ENCODE data around the gene HFE. TPM values are rescaled to one million over a fixed set of nuclear protein-coding genes. Genes with fewer than 3 reads are reported as not detected.

HFE gene
- total and polyA plus RNA-seq, 2 of the 13 experiments (the other 11 are each of a cell fraction or from before 2014, with no cell fraction given): 3.7 to 6.3 TPM

DNA sequence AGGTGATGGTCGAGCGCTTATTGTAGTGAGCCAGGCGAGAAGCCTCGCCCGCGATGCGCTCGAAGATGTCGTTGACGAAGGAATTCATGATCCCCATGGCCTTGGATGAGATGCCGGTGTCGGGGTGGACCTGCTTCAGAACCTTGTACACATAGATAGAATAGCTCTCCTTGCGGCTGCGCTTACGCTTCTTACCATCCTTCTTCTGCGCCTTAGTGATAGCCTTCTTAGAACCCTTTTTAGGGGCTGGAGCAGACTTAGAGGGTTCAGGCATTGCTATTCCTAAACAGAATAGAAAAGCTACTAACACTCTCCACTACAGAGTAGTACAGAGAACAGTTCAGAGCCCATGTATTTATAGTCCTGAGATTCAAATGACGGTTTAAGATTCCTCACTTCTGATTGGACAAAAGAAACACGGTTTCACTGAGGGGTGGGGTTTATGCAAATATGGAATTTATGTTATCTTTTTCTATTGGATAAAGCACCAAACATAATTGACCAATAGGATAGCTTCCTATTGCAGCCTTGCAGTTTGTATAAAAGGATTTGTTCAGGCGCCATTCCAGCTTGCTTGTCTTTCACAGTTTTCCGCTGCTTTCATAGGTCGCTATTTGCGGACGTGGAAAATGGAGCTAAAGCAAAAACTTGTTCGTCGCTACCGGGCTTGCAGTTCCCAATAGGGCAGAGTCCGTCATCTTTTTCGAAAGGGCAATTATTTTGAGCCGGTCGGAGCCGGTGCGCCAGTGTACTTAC lies 43.7 kb upstream of the HFE start (continued):
- TF ChIP-seq, protein P1, sequence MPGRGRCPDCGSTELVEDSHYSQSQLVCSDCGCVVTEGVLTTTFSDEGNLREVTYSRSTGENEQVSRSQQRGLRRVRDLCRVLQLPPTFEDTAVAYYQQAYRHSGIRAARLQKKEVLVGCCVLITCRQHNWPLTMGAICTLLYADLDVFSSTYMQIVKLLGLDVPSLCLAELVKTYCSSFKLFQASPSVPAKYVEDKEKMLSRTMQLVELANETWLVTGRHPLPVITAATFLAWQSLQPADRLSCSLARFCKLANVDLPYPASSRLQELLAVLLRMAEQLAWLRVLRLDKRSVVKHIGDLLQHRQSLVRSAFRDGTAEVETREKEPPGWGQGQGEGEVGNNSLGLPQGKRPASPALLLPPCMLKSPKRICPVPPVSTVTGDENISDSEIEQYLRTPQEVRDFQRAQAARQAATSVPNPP (CRISPR knock-in tag; IDR thresholded peaks at IDR 0.05): no peak
- TF ChIP-seq U2AF2 (IDR thresholded peaks at IDR 0.05; ENCODE audit: low read depth, low read length) (no peak), ZBTB20 (CRISPR knock-in tag; IDR thresholded peaks at IDR 0.05; ENCODE audit: borderline replicate concordance, low read depth) (0 out of 2 replicates have a peak, but pooled peaks have one; percentile 12), FOSL2 (CRISPR knock-in tag; IDR thresholded peaks at IDR 0.05) (no peak), KDM3A (CRISPR knock-in tag; IDR thresholded peaks at IDR 0.05; ENCODE audit: low read depth) (no peak), ATAD3A (CRISPR knock-in tag; IDR thresholded peaks at IDR 0.05) (0 out of 2 replicates have a peak, but pooled peaks have one; percentile 23), POGZ (CRISPR knock-in tag; IDR thresholded peaks at IDR 0.05) (peak; percentile 67), ZNF709 (CRISPR knock-in tag; IDR thresholded peaks at IDR 0.05) (no peak), ZFP82 (CRISPR knock-in tag; IDR thresholded peaks at IDR 0.05; ENCODE audit: borderline replicate concordance) (no peak), ESRRA (CRISPR knock-in tag; IDR thresholded peaks at IDR 0.05; ENCODE audit: low read depth) (0 out of 2 replicates have a peak, but pooled peaks have one; percentile 27), ZNF263 (CRISPR knock-in tag; IDR thresholded peaks at IDR 0.05) (no peak), BRD4 (CRISPR knock-in tag; IDR thresholded peaks at IDR 0.05) (0 out of 2 replicates have a peak, but pooled peaks have one; percentile 26), SSRP1 (CRISPR knock-in tag; IDR thresholded peaks at IDR 0.05) (no peak), ZSCAN21 (CRISPR knock-in tag; IDR thresholded peaks at IDR 0.05; ENCODE audit: borderline replicate concordance) (no peak), TEAD2 (CRISPR knock-in tag; IDR thresholded peaks at IDR 0.05) (no peak)
- TF ChIP-seq, protein P2, sequence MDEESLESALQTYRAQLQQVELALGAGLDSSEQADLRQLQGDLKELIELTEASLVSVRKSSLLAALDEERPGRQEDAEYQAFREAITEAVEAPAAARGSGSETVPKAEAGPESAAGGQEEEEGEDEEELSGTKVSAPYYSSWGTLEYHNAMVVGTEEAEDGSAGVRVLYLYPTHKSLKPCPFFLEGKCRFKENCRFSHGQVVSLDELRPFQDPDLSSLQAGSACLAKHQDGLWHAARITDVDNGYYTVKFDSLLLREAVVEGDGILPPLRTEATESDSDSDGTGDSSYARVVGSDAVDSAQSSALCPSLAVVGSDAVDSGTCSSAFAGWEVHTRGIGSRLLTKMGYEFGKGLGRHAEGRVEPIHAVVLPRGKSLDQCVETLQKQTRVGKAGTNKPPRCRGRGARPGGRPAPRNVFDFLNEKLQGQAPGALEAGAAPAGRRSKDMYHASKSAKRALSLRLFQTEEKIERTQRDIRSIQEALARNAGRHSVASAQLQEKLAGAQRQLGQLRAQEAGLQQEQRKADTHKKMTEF (CRISPR knock-in tag; IDR thresholded peaks at IDR 0.05): peak; percentile 49
- TF ChIP-seq, protein P3, sequence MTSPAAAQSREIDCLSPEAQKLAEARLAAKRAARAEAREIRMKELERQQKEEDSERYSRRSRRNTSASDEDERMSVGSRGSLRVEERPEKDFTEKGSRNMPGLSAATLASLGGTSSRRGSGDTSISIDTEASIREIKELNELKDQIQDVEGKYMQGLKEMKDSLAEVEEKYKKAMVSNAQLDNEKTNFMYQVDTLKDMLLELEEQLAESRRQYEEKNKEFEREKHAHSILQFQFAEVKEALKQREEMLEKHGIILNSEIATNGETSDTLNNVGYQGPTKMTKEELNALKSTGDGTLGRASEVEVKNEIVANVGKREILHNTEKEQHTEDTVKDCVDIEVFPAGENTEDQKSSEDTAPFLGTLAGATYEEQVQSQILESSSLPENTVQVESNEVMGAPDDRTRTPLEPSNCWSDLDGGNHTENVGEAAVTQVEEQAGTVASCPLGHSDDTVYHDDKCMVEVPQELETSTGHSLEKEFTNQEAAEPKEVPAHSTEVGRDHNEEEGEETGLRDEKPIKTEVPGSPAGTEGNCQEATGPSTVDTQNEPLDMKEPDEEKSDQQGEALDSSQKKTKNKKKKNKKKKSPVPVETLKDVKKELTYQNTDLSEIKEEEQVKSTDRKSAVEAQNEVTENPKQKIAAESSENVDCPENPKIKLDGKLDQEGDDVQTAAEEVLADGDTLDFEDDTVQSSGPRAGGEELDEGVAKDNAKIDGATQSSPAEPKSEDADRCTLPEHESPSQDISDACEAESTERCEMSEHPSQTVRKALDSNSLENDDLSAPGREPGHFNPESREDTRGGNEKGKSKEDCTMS (CRISPR knock-in tag; conservative IDR thresholded peaks at IDR 0.05): no peak
- TF ChIP-seq, protein P4, sequence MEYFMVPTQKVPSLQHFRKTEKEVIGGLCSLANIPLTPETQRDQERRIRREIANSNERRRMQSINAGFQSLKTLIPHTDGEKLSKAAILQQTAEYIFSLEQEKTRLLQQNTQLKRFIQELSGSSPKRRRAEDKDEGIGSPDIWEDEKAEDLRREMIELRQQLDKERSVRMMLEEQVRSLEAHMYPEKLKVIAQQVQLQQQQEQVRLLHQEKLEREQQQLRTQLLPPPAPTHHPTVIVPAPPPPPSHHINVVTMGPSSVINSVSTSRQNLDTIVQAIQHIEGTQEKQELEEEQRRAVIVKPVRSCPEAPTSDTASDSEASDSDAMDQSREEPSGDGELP (IDR thresholded peaks at IDR 0.05; ENCODE audit: borderline replicate concordance, low read depth): no peak
- TF ChIP-seq, protein P5, sequence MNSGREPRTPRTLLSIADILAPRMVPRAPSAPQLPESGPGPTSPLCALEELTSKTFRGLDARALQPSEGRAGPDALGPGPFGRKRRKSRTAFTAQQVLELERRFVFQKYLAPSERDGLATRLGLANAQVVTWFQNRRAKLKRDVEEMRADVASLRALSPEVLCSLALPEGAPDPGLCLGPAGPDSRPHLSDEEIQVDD (CRISPR knock-in tag; IDR thresholded peaks at IDR 0.05; ENCODE audit: borderline replicate concordance): no peak
- TF ChIP-seq, protein P6, sequence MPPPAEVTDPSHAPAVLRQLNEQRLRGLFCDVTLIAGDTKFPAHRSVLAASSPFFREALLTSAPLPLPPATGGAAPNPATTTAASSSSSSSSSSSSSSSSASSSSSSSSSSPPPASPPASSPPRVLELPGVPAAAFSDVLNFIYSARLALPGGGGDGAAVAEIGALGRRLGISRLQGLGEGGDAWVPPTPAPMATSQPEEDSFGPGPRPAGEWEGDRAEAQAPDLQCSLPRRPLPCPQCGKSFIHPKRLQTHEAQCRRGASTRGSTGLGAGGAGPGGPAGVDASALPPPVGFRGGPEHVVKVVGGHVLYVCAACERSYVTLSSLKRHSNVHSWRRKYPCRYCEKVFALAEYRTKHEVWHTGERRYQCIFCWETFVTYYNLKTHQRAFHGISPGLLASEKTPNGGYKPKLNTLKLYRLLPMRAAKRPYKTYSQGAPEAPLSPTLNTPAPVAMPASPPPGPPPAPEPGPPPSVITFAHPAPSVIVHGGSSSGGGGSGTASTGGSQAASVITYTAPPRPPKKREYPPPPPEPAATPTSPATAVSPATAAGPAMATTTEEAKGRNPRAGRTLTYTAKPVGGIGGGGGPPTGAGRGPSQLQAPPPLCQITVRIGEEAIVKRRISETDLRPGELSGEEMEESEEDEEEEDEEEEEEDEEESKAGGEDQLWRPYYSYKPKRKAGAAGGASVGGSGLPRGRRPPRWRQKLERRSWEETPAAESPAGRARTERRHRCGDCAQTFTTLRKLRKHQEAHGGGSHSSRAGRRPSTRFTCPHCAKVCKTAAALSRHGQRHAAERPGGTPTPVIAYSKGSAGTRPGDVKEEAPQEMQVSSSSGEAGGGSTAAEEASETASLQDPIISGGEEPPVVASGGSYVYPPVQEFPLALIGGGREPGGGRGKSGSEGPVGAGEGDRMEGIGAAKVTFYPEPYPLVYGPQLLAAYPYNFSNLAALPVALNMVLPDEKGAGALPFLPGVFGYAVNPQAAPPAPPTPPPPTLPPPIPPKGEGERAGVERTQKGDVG (CRISPR knock-in tag; IDR thresholded peaks at IDR 0.05; ENCODE audit: borderline replicate concordance): no peak; the same call in 1 of the 2 replicates
